Left colon (tissue), 2 donors: ENCODE data around the gene PPP1R9A. TPM values are rescaled to one million over a fixed set of nuclear protein-coding genes. Genes with fewer than 3 reads are reported as not detected.
A peak's percentile ranks its signal among the peaks of the same experiment; 100 is the strongest.

ENCODE experiments used
- ATAC-seq: fragments of 200-7000 bp; cut with Tn5 transposase; one replicate; pipeline ENCODE4 v1.9.1; 2020; ENCODE audit warnings: mild to moderate bottlenecking, moderate library complexity
- DNase-seq, 2 donors: peaks; one replicate each; pipeline ENCODE4 v3.0.0-alpha.2; 2020
- intact Hi-C, 2 donors: fragments of 100-400 bp; cut with DNase I in 1 of 2; cut with micrococcal nuclease in 1 of 2; formaldehyde crosslinking; loops; one replicate each; pipeline versions ENCODE4 v1.11.2 to v1.14.0; 2022; cut with DNase I, micrococcal nuclease
- long read RNA-seq: library from polyadenylated mRNA; unstranded; transcript quantifications from one replicate; pipeline ENCODE4 v2.0.0, GENCODE V29; 2021
- total RNA-seq, 2 donors: library from RNA; stranded (reverse); fragmentation: NEBNext Ultra II Directional; extraction: Animal tissue kit (Norgen Biotek cat#: 25700); gene quantifications; one replicate each; pipeline ENCODE4 v1.2.1, GENCODE V29; 2021
- donor health status: DM: no; HTN: no; CAD: no.
- donor health status: DM: yes; HTN: yes; CAD: no.

PPP1R9A gene
- 10 to 100 TPM; 24.0 to 24.5 TPM for total RNA-seq
- long read RNA-seq, partial matches to known transcripts = 10 of 21 reads
- long read RNA-seq, other reads (novel, unspliced or antisense) = 11 of 21 reads

DNA sequence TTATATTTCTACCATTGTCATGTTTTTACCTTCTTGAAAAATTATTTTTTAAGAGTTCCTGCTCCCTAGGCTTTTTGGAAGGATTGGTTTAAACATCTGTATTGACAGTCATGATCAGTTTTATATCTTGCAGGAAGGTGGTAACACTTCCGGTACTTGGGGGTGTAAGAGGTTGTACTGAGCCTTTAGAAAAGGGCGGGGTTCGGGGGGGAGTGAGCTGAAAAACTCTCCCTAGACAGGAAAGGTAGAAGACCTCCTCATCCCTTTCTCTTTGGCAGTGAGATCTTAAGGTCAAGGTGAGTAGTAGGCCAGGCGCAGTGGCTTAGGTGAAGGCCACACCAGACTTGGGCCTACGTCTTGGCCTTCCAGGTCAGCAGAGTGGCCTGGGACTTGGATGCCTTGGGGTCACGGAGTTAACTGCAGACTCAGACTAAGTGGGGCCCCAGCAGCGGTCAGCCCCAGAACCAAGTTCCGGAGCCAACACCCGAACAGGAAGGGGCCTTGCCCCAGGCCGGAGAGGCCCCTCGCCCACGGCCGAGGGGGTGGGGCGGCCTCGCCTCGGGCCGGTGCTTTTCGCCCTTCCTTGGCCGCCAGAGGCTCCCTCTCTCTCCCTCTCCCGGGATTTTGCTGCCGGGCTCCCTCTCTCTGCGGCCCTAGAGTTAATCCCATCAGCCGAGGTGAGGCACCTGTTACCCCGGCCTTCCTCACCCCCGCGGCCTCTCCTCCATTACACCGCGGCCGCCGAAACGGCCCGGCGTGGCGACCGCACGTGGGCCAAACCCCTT, at the start of gene PPP1R9A:
Gene PPP1R9A (plus strand): TSS at position 569 of the 785 bp plus-strand sequence. CDS start 2,520 bp downstream, outside the sequence.
- DNase-seq (peak; percentile 64 to 69), ATAC-seq (peak; percentile 90)
- intact Hi-C loops = no loop called here

DNA sequence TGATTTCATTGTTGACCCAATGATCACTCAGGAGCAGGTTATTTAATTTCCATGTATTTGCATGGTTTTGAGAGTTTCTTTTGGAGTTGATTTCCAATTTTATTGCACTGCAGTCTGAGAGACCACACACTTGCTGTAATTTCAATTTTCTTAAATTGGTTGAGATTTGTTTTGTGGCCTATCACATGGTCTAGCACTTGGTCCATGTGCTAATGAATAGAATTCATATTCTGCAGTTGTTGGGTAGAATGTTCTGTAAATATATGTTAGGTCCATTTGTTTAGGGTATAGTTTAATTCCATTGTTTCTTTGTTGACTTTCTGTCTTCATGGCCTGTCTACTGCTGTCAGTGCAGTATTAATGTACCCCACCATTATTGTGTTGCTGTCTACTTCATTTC, 36.3 kb upstream of the PPP1R9A start:
- intact Hi-C loops = no loop called here
- ATAC-seq (no peak), DNase-seq (no peak)

DNA sequence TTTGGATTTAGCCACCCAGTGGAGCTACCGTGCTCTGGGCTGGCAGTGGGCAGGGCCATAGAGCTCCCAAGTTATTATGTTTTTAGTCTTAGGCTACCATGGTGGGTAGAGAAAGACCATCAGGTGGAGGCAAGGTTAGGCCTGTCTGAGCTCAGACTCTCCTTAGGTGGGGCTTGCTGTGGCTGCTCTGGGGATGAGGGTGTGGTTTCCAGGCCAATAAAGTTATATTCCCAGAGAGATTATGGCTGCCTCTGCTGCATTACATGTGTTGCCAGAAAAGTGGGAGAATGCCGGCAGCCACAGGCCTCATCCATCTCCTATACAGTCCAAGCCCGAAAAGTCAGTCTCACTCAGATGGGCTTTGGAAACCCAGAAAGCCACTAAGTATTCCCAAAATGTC, 34.2 kb upstream of the PPP1R9A start:
- intact Hi-C loops = no loop called here

DNA sequence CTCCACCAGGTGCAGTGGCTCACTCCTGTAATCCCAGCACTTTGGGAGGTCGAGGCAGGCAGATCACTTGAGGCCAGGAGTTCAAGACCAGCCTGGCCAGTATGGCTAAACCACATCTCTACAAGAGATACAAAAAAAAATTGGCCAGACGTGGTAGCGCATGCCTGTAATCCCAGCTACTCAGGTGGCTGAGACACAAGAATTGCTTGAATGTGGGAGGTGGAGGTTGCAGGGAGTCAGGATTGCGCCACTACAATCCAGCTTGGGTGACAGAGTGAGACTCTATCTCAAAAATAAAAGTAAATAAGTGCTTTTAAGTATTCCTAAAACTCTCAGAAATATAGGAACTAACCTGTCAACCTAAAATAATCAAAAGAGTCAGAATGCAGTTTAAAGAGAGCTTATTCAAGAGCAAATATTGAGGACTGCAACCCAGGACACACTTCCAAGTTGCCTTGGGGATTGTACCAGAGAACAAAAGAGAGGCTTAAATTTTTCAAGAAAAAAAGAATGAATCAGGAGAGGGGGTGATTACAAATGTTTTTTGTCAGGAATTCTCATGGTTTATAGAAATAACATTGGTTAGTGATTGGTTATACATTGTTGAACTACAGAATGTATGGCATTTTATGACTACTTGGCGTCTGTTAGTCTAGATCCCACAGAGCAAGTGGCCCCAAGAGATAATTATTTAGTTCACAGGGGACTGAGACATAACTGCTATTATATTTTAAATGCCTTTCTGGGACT, 33.2 kb upstream of the PPP1R9A start:
- intact Hi-C loops = no loop called here
- DNase-seq = no peak
- no peak for ATAC-seq

More for the DNA sequence above, 34.2 kb upstream of the PPP1R9A start:
- DNase-seq = no peak
- peak; percentile 72 for ATAC-seq

DNA sequence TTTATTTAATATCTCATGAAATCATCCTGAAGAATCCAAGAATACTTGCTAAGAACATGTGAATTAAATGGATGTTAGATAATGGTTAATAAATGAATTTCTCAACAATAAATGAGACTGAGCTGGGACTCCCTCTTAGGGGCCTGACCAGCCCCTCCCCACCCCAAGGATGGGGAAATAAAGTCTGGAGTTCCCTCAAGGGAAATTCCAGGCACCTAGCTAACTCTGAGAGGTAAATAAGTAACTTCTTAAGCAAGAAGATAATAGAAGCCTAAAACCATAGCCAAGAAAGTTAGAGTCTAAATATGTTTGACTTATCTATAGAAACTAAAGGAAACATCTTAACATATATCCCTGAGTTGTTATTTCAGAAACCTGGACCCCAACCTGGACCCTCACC, 32.2 kb upstream of the PPP1R9A start:
- DNase-seq (no peak), ATAC-seq (no peak)
- intact Hi-C loops = no loop called here

DNA sequence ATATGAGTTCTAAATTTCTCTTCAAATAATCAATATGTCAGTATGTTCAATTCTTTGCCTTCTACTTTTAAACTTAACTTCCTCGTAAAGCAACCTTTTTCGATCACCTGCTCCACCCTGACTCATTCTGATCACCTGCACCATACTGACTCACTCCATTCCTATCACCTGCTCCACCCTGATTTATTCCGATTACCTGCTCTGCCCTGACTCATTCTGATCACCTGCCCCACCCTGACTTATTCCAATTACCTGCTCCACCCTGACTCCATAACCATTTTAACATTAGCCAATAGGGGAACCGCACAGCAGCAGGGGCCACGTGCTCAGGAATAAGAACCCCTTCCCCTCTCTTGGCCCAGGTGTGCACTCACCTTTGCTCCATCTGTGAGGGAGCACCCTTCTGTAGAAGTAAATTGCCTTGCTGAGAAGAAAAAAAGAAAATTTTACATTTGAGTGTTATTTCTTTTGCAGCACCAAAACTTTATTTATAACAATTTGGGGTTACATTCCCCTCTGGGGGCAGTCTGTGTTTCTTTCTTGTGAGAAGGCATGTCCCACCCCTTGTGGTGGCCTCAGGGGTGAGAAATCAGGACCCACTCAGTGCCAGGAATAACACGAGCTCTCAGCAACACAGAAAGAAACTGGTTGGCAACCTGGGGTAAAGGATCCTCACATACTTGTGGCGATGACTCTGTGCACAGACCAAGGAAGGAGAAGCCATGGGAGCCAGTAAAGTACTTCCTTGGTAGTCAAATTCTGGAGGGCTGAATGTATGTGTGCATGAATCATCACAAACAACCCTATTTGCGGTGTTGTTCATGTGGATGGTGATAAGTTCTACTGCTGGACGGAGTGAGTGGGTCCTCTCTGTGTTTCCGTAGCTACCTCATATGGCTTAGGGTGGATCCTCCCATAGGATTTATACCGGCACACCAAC, 29.4 kb upstream of the PPP1R9A start:
- intact Hi-C loops = no loop called here
- DNase-seq = no peak
- ATAC-seq = peak; percentile 34

DNA sequence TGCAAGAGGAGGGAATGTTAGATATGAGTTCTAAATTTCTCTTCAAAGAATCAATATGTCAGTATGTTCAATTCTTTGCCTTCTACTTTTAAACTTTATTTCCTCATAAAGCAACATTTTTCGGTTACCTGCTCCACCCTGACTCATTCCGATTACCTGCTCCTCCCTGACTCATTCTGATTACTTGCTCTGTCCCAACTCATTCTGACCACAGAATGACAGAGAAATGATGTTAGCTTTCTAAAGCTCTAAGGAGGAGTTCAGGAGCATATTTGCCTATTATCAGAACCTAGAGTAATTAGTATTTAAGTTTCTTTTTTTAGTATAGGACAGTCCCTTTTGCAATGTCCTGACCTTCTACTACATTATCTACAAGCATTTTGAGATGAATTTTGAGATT, 24.5 kb upstream of the PPP1R9A start:
- intact Hi-C loops = no loop called here
- ATAC-seq = no peak
- DNase-seq = no peak

DNA sequence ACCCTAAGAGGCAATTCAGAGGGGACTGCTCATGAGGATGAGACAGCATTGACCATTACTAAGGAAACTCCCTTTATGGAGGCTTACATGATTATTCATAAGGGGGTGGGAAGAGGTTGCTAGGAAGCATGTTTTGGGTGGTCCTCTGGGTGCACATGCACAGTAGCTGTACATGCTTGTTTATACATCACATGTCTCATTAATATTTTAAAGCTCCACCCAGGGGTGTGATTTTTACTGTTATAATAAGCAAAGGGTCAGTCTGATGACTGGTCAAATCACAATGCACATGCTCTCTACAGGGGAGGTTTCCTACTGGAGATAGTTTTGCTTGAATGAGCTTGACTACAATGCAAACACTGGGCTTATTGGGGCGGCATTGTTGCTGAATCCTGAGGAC, 23.8 kb upstream of the PPP1R9A start:
- intact Hi-C loops = no loop called here
- DNase-seq = no peak
- ATAC-seq = no peak

DNA sequence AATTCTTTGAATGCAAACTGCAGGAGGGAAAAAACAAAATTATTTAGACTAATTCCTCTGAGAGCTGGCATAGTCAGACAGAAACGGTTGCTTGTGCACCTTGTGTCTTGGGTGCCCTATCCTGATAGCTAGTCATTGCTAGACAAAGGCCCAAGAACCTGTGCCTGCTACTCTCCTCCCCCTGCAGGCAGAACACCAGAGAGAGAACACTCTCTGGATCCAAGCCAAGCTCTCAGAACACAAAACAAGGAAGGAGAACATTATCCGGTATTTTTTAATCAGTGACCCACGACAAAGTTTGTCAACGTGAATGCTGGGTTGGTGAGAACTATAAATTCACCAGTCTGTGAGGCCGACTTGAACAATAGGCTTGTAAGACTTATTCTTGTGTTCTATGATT, 18.8 kb upstream of the PPP1R9A start:
- peak; percentile 82 for ATAC-seq
- peak in 1 of 2 donors; percentile 18 for DNase-seq
- intact Hi-C loops = no loop called here

DNA sequence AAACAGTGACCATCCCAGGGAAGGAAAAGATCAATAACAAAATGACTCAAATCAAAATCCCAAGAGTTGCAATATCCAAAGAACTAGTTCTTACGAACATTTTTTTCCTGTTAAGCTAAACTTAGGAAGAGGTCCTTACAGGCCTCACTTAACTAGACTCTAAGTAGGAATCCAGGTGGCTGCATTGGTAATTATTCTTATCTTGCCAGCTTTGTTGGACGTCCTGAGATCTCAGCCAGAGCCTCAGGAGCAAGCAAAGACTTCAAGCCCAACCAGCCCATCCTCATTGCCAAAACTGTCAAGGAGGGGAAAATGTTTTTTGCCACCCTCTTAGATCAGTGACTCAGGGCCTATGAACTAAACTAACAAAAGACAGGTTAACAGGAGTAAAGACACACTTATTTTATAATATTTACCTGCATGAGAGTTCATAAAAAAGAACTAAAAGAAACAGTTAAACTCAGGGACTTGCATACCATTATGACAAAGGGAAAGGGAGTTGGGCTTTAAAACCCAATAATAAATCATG, 18.3 kb upstream of the PPP1R9A start:
- DNase-seq (no peak), ATAC-seq (no peak)
- intact Hi-C loops = no loop called here

DNA sequence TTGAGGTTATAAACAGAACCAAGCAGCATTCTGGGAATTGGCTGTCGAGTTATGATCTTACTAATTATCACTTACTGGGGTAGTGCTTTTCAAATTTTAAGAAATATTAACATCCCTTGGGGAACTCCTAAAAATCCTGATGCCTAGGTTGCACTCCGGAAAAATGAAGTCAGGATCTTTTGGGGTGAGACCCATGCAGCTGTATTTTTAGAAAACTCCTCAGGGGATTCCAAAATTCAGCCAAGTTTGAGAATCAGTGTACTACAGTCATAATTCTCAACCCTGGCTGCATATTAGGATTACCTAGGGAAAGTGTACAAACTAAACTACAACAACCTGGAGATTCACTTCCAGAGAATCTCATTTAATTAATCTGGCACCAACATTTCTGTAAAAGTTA, 17.2 kb upstream of the PPP1R9A start:
- ATAC-seq (no peak), DNase-seq (no peak)
- intact Hi-C loops = no loop called here

DNA sequence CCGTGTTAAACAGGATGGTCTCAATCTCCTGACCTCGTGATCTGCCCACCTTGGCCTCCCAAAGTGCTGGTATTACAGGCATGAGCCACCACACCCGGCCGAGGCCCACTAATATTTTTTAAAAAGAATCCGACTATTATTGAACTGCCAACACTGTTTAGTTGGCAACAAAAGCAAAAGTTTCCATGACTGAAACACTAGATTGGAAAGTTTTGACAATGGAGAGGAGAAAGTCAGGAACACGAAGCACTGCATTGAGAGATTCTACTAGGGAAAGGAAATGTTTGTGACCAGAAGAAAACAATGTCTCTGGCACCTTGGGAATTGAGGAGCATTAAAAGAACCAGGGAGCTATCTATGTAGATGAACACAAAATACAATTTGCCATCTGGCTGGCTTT, 13.7 kb upstream of the PPP1R9A start:
- DNase-seq (no peak), ATAC-seq (no peak)
- intact Hi-C loops = no loop called here

DNA sequence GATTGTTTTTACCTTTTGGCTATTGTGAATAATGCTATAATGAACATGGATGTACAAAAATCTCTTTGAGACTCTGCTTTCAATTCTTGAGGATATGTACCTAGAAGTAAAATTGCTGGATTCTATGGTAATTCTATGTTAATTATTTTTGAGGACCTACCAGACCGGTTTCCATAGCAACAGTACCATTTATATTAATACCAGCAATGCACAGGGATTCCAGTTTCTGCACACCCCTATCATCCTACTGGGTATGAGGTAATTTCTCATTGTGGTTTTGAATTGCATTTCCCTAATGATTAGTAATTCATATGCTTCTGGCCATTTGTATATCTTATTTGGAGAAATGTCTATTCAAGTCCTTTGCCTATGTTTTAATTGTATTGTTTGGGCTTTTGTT, 9.9 kb upstream of the PPP1R9A start:
- no peak for ATAC-seq
- intact Hi-C loops = no loop called here
- no peak for DNase-seq

DNA sequence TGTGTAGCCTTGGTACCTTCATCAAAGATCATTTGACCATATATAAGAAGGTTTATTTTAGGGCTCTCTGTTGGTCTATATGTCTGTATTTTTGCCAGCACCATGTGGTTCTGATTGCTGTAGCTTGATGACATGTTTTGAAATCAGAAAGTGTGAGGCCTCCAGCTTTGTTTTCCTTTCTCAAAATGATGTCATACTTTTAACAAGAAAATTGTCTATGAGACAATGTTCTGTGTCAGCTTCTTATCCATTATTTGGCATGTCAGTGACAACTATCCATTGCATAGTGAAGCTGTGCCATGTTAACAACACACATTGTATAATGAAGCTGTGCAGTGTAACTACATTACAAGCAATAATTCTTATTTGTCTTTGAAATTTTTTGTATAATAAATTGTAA, 9.1 kb upstream of the PPP1R9A start:
- no peak for ATAC-seq
- intact Hi-C loops = no loop called here

DNA sequence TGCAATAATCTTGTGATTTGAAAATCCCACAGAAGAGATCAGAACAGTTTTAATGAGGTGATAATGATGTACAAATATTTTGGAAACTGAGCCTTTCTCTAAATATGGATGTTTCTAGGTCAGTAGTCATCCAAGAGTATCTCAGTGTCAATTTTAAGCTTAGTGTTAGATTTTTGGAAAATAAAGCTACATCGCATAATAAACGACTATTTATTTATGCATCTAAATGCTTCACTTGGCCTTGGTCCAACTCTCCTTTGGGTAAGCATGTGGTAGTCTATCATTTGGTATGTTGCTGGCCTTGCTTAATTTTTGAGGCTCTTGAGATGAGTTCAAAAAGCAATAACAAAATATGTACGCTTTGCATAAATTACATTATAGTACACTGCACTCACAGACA, 5.4 kb upstream of the PPP1R9A start:
- ATAC-seq (no peak), DNase-seq (no peak)
- intact Hi-C loops = no loop called here

More for the DNA sequence above, 9.1 kb upstream of the PPP1R9A start:
- DNase-seq = no peak

DNA sequence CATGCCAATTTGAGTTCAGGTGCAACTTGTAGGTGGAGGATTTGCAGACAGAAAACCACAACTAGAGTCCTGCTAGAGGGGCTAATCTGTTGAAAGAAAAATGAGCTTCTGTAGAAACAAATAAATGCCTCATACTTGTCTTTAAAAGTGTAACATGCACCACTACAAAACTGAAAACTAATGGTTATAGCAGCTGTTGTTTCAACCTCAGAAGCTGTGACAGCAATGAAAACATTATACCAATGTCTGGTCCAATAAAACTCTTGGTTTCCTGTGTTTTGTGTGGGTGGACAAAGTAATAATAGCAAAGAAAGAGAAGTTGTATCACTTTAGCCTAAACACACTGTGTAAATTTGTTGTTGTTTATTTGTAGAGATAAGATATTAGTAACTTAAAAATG, 3.4 kb upstream of the PPP1R9A start:
- no peak for DNase-seq
- ATAC-seq = no peak
- intact Hi-C loops = no loop called here

DNA sequence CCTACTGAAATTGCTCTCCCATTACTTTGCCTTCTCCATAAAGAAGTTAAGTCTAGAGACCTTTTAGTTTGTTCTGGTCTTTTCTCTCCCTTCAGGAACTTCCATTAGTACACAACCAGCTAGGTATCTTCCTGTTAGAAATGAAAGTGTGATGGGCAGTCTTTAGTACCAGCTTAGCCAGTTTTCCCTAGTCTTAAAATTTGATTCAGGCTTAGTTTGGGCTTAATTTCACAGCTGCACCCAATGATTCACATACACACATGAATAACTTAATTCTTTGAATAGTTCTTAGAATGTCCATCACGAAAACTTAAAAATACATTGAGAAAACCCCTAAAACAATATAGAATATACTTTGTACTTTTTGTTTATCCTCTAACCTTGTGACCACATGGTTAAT, 2.4 kb upstream of the PPP1R9A start:
- intact Hi-C loops = no loop called here
- no peak for DNase-seq
- ATAC-seq = no peak

DNA sequence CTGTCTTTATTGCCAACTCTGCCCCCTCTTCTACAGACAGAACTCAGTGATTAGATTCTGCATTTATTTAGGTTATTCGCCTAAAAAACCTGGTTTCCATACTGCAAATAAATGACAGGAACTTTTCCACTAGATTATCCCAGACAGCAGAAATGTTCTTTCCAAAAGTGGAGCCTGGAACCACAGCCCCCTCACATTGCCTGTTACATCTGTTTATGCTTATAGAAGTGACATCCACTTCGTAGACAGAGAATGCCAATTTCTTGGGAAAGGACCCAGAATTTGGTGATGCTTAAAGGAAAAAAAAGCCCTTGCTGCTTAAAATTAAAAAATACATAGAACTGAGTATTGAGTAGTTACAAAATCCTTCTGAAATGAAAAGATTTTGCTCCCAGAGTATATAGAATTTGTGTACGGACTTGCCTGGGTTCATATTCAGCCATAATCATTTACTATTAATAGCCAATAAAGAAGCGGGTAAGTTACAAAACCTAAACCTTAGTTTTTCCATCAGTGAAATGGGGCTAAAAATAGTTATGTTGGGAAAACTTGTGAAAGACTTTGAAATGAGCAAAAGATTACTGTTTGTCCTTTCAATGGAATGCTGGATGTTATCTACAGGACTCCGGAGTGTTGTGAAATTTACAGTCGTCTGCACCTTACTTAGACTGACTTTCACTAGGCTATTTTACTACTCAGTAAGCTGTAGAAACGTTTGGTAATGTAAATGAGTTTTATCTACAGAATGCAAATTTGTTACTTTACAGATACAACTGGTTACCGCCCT, 1.1 kb upstream of the PPP1R9A start:
- no peak for ATAC-seq
- intact Hi-C loops = no loop called here
- no peak for DNase-seq
